GM19324 (cell line): ENCODE data around the gene KCND3.

Experiments used
- ATAC-seq: cut with Tn5 transposase; IDR thresholded peaks from one replicate; pipeline ENCODE4 v1.9.1; 2021; ENCODE audit warnings: mild to moderate bottlenecking, moderate library complexity; ENCODE audit not compliant: unreplicated experiment, low FRiP score

The KCND3 gene

DNA sequence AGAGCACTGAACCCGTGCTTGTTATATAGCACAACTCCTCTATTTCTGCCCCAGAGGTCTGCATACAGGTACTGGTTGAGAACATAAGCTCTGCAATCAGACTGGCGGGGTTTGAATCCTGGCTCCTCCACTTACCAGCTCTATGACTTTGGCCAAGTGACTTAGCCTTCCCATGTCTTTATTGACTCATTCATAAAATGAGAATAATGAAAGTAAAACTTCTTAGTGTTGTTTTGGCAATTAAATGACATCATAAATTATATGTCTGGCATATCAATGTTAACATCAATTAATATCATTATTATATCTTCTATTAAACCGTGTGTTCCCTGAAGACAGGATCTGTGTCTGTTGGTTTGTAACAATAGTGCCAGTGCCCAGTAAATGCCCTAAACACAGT, 254.6 kb downstream of the KCND3 start:
- no peak for ATAC-seq

DNA sequence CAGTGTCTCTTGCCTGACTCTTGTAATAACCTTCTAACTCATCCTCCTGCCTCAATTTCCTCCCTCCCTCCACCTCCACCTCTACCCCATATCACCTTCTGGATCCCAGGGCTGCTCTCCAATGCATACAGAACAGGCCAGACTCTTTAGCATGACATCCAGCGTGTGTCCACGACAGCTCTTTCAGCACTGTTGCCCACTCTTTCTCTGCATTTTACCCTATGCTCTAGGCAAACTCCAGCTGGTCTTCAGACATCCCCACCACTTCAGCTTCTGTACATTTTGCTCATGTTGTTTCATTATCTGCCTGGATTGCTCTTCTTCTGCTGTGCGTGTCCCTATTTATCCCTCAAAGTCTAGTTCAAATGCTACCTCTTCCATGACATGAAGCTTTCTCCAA, 255.0 kb downstream of the KCND3 start:
- no peak for ATAC-seq

DNA sequence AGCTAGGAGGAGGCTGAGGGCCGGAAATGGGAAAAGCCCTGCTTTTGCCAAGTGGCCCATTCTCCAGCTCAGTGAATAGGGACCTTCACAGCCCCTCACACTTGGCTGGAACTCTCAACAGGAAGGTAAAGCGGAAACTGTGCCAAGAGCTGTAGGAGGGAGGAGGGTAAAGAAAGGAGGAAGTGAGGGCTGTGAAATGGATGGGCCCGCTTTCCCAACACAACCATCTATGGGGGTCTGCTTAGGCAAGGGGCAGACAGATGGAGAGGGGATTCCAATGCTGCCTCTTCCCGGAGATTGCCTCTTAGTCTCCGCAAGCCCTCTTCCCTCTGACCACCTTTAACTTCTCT, 255.5 kb downstream of the KCND3 start:
- no peak for ATAC-seq

DNA sequence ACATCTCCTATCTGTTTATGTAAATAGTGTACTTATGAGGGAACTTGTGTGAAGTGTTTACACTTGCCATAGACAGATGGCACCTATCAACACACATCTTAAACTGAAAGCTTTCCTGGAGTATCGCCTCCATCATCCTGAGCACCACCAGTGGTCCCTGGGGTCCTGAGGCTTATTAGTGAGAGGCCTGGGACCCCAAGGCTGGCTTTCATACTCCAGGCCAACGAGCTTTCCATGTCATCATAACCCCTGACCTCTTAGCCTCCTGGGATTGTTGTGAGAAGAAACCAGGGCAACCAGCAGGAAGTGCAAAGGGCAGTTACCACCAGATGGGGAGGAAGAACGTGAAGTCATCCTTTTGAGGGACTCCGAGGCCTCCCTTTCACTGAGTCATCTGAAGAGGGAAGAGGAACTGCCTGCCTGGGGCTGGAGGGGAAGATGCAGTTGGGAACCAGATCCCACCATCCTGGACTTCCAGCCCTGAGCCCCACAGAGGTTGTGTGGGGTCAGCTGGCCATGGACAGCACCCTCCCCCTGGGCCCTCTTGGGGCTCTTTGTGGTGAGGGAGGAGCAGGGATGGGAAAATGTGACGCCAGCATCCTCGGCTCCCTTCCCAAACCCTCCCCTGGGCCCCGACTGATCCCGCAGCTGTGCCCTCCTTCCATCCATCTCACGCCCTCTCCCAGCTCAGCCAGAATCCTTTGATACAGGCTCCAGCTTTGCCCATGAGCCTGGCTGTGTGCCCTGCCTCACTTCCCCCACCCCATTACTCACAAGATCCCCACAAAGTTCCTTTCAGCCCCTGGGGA, 256.1 kb downstream of the KCND3 start:
- no peak for ATAC-seq

DNA sequence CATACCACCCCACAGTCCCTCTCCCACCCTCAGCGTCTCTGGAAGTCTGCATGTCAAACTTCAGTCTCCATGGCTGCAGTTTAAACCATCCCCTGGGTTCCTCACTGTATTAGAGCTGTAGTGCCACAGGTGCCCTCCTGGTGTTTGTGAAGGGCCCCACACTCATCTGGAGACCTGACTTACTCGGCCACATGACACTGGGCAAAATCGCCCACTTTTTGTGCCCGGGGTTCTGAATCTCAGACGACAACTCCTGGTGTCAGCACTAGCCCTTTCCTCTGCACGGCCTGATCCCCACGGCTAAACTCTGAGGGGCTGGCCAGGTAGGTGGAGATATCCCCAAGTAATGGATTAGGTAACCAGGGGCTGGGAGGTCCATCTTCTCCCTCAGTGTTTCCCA, 256.8 kb downstream of the KCND3 start:
- ATAC-seq: no peak

DNA sequence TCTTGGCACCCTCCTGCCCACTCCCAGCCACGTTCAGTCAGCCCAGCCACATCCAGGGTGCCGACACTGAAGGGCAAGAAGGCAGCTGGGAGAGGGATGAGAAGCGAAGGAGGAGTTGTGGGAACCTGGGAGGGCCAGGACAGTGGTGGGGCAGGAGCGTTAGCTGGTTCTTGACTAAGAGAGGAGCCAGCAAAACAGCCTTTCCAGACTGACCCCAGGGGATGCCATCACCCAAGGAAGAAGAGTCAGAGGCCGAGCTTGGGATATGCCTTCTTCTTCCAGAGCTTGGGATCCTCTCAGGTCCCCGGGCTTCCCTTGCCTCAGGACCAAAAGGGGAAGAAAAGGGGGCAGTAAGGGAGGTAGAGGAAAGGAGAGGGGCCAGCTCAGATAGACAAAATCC, 257.5 kb downstream of the KCND3 start:
- ATAC-seq: no peak

DNA sequence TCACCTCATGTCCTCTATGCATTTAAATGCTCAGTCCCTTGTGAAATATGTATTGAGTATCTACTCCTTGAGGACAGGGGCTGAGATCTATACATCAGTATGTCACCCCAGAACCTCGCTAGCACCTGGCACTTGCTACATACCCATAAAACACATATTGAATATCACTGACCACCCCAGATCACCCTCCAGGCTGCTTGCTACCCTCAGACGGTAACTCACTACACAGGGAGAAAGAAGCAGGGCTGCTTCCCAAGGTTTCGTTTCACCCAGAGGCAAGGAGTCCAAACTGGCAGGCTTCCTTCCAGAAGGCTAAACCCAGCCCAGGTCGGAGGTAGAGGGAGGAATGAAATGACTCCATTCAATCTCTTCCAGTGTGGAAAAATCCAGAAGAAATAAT, 258.8 kb downstream of the KCND3 start:
- no peak for ATAC-seq

DNA sequence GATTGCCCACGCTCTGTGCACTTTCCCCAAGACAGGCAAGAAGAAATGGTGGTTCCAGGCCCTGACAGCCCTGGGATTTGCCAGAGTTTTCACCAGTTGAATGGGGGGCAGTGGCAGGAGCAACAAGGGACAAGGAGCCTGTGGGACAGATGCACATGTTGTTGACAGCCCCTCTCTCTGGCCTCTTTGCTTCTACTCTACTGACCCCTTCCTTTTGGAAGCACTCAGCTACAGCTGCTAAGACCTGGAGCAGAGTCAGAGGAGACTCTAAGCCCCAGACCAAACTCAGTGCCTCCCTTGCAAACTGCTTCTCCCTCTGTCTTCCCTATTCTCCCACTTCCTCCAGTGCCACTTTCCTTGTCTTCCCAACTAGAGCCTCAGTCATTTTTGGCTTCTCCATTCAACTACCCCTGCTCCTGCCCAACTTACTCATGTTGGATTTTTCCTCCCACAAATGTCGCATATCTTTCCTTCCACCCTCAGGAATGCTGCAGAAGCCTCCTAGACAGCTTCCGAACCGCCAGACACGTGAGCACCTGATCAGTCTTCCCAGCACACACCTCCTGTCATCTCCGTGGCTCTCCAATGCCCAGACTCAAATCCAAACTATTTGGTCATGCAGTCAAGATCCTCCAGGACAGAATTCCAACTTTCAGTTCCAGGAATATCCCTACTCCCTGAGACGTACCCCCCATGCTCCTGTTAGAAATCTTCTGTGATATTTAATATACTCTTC, 259.4 kb downstream of the KCND3 start:
- ATAC-seq: no peak

DNA sequence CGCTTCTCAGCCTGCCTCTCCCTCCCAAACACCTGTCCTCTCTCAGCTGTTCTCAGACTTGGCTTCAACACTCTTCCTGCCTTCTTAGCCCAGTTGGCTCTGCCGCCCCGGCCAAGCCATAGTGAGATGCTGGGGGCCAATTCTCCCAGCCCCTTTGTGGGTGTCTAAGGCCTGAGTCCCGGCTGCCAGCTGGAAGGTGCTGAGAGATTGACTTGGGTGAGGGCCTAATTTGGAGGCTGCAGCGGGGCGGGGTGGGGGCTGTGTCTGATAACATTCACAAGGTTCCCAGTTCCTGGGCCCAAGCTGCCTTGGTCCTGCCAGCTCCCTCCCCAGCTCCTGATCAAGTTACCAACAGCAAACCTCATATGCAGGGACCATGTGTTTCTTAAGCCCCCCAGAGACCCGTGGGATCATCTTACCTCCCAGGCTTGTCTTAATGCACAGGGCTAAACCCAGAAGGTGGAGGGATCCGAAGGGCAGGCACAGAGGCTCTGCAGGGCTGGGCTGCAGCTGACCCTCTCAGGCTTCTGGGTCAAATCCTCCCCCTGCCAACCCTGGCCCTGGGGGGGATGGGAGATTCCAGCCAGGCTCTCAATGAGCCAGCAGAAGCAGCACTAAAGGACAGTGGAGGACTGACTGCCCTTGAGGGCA, 260.1 kb downstream of the KCND3 start:
- ATAC-seq: no peak

DNA sequence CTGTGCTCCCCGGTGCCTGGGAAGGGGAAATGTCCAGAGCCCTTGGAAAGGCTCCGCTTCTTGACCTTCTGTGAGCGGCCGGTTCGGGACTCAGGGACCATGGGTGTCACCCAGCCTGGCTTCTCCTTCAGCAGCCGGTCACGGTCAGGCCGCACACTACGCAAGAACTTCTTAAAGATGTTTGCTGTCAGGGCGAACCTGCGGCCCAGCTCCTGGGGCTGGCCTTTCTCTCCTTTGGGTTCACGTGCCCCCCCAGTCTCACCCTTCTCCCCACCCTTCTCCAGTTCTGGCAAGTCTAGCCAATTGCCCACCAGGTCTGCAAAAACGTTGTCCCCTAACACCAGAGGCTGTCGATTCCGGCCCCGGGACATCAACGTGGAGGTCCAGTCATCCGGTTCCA, 262.4 kb downstream of the KCND3 start:
- ATAC-seq: no peak

DNA sequence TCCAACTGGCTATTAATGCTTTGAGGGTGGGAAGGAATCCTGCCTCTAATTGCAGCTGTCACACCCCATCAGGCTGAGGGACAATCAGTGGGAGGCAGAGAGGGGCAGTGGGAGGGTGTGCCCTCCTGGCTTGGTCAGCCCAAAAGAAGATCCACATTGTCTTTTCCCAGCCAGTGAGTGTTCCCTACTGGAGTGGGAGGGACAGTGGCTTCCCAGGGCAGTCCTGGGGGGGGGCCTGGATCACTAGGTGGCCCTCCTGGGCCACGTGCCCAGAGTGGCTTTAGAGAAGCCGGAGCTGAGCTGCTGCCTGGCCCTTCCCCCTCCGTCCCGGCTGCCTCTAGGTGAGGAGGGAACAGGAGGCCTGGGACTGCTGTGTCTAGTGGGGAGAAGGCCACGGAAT, 264.3 kb downstream of the KCND3 start:
- ATAC-seq: no peak

DNA sequence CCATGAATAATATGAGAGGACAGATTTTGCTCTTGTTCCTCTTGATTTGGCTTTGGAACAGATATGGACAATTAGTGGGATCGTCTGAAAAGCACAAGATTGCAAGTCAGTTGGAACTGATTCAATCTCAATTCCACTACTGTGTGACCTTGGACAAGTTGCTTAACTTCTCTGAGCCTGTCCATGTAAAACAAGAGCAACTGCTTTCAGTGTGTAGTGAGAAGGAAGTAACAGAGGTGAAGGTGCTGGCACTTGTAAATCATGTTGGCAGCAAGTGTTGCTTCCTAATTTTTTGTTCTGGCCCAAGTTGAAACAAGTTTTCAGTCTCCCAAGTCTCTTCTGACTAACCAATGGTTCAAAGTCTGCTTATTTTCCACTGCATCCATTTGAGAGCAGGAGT, 265.6 kb downstream of the KCND3 start:
- ATAC-seq: no peak

DNA sequence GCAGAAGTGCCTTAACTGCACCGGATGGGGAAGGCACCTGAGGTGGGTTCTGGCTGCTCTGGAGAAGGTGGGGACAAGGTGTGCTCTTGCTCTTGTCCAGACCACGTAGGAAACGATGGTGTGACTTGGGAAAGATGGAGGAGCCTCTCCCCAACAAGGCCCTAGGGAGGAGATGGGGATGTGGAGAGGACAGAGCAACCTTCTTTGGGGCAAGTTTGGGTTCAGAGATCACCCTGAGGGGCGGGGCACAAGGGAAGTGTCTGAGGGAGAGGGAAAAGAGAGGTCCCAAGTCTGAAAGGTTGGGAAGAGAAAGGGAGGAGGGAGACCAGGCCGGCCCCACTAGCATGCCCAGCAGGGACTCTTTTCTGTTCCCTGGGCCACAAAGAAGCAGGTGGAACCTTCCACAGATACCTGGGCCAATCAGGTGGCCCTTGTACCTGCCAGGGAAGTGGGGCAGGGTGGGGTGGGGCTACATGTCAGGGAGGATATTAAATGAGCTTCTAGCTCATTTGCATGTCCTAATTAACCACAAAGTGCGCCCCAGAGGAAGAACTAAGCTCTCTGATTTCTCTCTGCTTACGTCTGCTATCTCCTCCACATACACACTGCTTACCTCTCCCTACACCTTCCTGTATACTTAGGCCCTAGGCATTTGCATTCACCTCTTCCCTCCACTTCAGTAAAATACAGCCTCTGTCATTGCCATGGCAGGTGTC, 266.2 kb downstream of the KCND3 start:
- no peak for ATAC-seq

DNA sequence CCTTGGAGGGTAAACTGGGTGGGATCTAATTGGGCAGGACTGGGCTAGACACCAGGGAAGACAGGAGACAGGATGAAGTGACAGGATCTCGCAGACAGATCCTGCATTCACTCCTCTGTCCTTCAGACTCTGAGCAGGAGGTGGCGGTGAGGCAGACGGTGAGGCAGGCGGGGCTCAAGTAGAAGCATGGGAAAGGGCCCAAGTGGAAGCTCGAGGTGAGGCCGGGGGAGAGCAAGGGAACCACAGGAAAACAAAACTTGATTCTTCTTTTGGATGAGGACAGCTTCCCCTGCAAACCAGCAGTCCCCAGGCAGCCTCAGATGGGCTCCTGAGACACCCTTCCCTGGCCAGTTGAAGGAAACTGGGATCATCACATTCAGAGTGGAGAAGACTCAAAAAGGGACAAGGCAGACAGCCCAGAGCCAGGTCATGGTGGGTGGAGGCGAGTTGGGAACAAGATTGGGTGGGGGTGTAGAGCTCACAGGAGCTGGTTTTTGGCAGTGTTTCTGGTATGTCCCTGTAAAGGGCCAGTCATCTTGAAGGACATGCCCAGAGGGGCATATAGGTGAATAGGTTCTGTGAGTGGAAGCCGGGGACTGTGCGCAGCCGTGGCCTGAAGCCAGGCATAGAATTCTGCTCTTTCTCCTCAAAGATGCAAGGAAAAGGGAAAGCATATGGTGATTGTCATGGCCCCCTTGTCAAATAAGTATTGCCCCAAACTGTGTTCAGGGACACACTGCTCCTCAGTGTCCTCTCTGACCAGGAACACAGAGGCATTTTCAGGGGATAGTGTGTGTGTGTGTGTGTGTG, 268.3 kb downstream of the KCND3 start:
- ATAC-seq: no peak
